IgD-negative memory B cell (primary cell): ENCODE data around the gene RAMP2. TPM values are rescaled to one million over a fixed set of nuclear protein-coding genes. Genes with fewer than 3 reads are reported as not detected.

ENCODE experiments used
- H3K27ac Mint-ChIP-seq, 3 donors: one replicate each; pipeline ENCODE4 v1.8.0; 2020 to 2022; ENCODE audit warnings: mild to moderate bottlenecking in 3 of 3, mixed read lengths in 3 of 3, moderate library complexity in 1 of 3
- H3K27me3 Mint-ChIP-seq: one replicate; pipeline ENCODE4 v1.8.0; 2021; ENCODE audit warnings: mixed read lengths
- H3K36me3 Mint-ChIP-seq: one replicate; pipeline ENCODE4 v1.8.0; 2020; ENCODE audit warnings: mild to moderate bottlenecking, mixed read lengths
- H3K4me1 Mint-ChIP-seq, 3 donors: one replicate each; pipeline ENCODE4 v1.8.0; 2020 to 2022; ENCODE audit warnings: mixed read lengths in 3 of 3, mild to moderate bottlenecking in 1 of 3
- H3K4me3 Mint-ChIP-seq, 4 donors: one replicate each; pipeline ENCODE4 v1.8.0; 2020 to 2022; ENCODE audit warnings: mild to moderate bottlenecking in 4 of 4, mixed read lengths in 4 of 4, moderate library complexity in 3 of 4
- H3K9me3 Mint-ChIP-seq, 3 donors: one replicate each; pipeline ENCODE4 v1.8.0; 2020 to 2021; ENCODE audit warnings: mixed read lengths in 3 of 3, mild to moderate bottlenecking in 1 of 3
- polyA plus RNA-seq: library from polyadenylated mRNA; unstranded; fragments of 300-500 nt; fragmentation: Illumina TruSeq; gene quantifications from one replicate; pipeline ENCODE4 v1.2.3, GENCODE V29; 2021

The RAMP2 gene
- polyA plus RNA-seq, 1 donor from 2014 or later, result not detected

- Mint-ChIP-seq H3K4me3 (peak within 1 kb of the TSS in 2 of 4 donors; percentile 23 to 24), H3K36me3 (peaks cover 7% of the 10 kb centered on the region), H3K4me1 (peaks cover 0 to 17% (median 11%) of the 10 kb centered on the region in 3 donors), H3K27ac (no peak within 1 kb of the TSS), H3K27me3 (peaks cover 41% of the 10 kb centered on the region), H3K9me3 (no peaks in the 10 kb centered on the region)
Observed at GRCh38 chr17:42779936-42780850, 19.2 kb downstream of the RAMP2 start, which contains the start of gene WNK4. TSS of gene WNK4 (plus strand) at chr17:42780610. CDS start at chr17:42780699, 89 bp downstream.

- Mint-ChIP-seq H3K27me3 (peaks cover 47% of the 10 kb centered on the region), H3K4me3 (peak overlapping the region in 1 of 4 donors; percentile 23), H3K27ac (no peak overlapping the region), H3K36me3 (peaks cover 7% of the 10 kb centered on the region), H3K9me3 (no peaks in the 10 kb centered on the region), H3K4me1 (peaks cover 5 to 13% (median 12%) of the 10 kb centered on the region in 3 donors)
Observed at GRCh38 chr17:42780851-42781638, 20.0 kb downstream of the RAMP2 start.

GRCh38 chr17:42781639-42782165 is 20.7 kb downstream of the RAMP2 start:
- Mint-ChIP-seq H3K4me3 (no peak overlapping the region), H3K4me1 (peaks cover 5 to 13% (median 12%) of the 10 kb centered on the region in 3 donors), H3K9me3 (no peaks in the 10 kb centered on the region), H3K36me3 (peaks cover 7% of the 10 kb centered on the region), H3K27ac (no peak overlapping the region), H3K27me3 (peaks cover 54% of the 10 kb centered on the region)

- Mint-ChIP-seq H3K36me3 (peaks cover 7% of the 10 kb centered on the region), H3K9me3 (no peaks in the 10 kb centered on the region), H3K27ac (no peak overlapping the region), H3K4me3 (no peak overlapping the region), H3K27me3 (peaks cover 59% of the 10 kb centered on the region), H3K4me1 (peaks cover 5 to 13% (median 12%) of the 10 kb centered on the region in 3 donors)
Observed at GRCh38 chr17:42782166-42783061, 21.4 kb downstream of the RAMP2 start.

GRCh38 chr17:42783062-42783790 is 22.2 kb downstream of the RAMP2 start:
- H3K27ac Mint-ChIP-seq, result peak overlapping the region in 1 of 3 donors; percentile 34
- peak overlapping the region in 1 of 4 donors; percentile 15 for H3K4me3 Mint-ChIP-seq
- H3K4me1 Mint-ChIP-seq, result peaks cover 5 to 13% (median 12%) of the 10 kb centered on the region in 3 donors
- H3K9me3 Mint-ChIP-seq, result no peaks in the 10 kb centered on the region
- H3K36me3 Mint-ChIP-seq, result peaks cover 7% of the 10 kb centered on the region
- H3K27me3 Mint-ChIP-seq, result peaks cover 61% of the 10 kb centered on the region

- Mint-ChIP-seq H3K9me3 (no peaks in the 10 kb centered on the region), H3K36me3 (peaks cover 7% of the 10 kb centered on the region), H3K4me1 (peaks cover 5 to 13% (median 12%) of the 10 kb centered on the region in 3 donors), H3K4me3 (no peak overlapping the region), H3K27me3 (peaks cover 61% of the 10 kb centered on the region), H3K27ac (no peak overlapping the region)
Observed at GRCh38 chr17:42783791-42784138, 22.7 kb downstream of the RAMP2 start.

GRCh38 chr17:42784409-42784808 is 23.4 kb downstream of the RAMP2 start:
- H3K4me3 Mint-ChIP-seq, result peak overlapping the region in 1 of 4 donors; percentile 49
- no peak overlapping the region for H3K27ac Mint-ChIP-seq
- H3K4me1 Mint-ChIP-seq, result peaks cover 5 to 13% (median 12%) of the 10 kb centered on the region in 3 donors
- peaks cover 61% of the 10 kb centered on the region for H3K27me3 Mint-ChIP-seq
- H3K36me3 Mint-ChIP-seq, result peaks cover 3% of the 10 kb centered on the region
- H3K9me3 Mint-ChIP-seq, result no peaks in the 10 kb centered on the region

GRCh38 chr17:42784811-42785592 is 24.0 kb downstream of the RAMP2 start:
- Mint-ChIP-seq H3K27me3 (peaks cover 56% of the 10 kb centered on the region), H3K4me1 (peaks cover 5 to 13% (median 12%) of the 10 kb centered on the region in 3 donors), H3K9me3 (no peaks in the 10 kb centered on the region), H3K36me3 (no peaks in the 10 kb centered on the region), H3K4me3 (peak overlapping the region in 1 of 4 donors; percentile 49), H3K27ac (peak overlapping the region in 1 of 3 donors; percentile 63)

GRCh38 chr17:42787266-42787665 is 26.2 kb downstream of the RAMP2 start:
- Mint-ChIP-seq H3K36me3 (no peaks in the 10 kb centered on the region), H3K4me1 (peaks cover 5 to 12% (median 9%) of the 10 kb centered on the region in 3 donors), H3K27ac (no peak overlapping the region), H3K27me3 (peaks cover 45% of the 10 kb centered on the region), H3K4me3 (no peak overlapping the region), H3K9me3 (no peaks in the 10 kb centered on the region)

GRCh38 chr17:42791948-42792347 is 30.9 kb downstream of the RAMP2 start:
- Mint-ChIP-seq H3K4me3 (no peak overlapping the region), H3K4me1 (peaks cover 0 to 4% (median 1%) of the 10 kb centered on the region in 3 donors), H3K27ac (no peak overlapping the region), H3K9me3 (no peaks in the 10 kb centered on the region), H3K36me3 (peaks cover 2% of the 10 kb centered on the region), H3K27me3 (peaks cover 5% of the 10 kb centered on the region)

- H3K4me1 Mint-ChIP-seq, result peaks cover 1 to 8% (median 4%) of the 10 kb centered on the region in 3 donors
- H3K27ac Mint-ChIP-seq, result no peak overlapping the region
- H3K36me3 Mint-ChIP-seq, result peaks cover 2% of the 10 kb centered on the region
- H3K4me3 Mint-ChIP-seq, result no peak overlapping the region
- H3K27me3 Mint-ChIP-seq, result peaks cover 1% of the 10 kb centered on the region
- H3K9me3 Mint-ChIP-seq, result no peaks in the 10 kb centered on the region
Observed at GRCh38 chr17:42792545-42792944, 31.5 kb downstream of the RAMP2 start.

- peaks cover 6% of the 10 kb centered on the region for H3K36me3 Mint-ChIP-seq
- H3K27me3 Mint-ChIP-seq, result no peaks in the 10 kb centered on the region
- H3K4me3 Mint-ChIP-seq, result peak overlapping the region in 2 of 4 donors; percentile 45 to 61
- H3K27ac Mint-ChIP-seq, result peak overlapping the region in 2 of 3 donors; percentile 28 to 67
- peaks cover 9 to 17% (median 13%) of the 10 kb centered on the region in 3 donors for H3K4me1 Mint-ChIP-seq
- no peaks in the 10 kb centered on the region for H3K9me3 Mint-ChIP-seq
Observed at GRCh38 chr17:42795061-42795460, 34.0 kb downstream of the RAMP2 start.

- Mint-ChIP-seq H3K4me3 (peak overlapping the region in 2 of 4 donors; percentile 45 to 61), H3K27ac (peak overlapping the region in 2 of 3 donors; percentile 28 to 67), H3K27me3 (no peaks in the 10 kb centered on the region), H3K4me1 (peaks cover 9 to 17% (median 13%) of the 10 kb centered on the region in 3 donors), H3K9me3 (no peaks in the 10 kb centered on the region), H3K36me3 (peaks cover 6% of the 10 kb centered on the region)
Observed at GRCh38 chr17:42795465-42795864, 34.4 kb downstream of the RAMP2 start.
